WI38 (cell line): ENCODE results near the gene NLGN4X.

ENCODE experiments used
- H3K4me3 ChIP-seq: 2 replicates; pipeline ENCODE4 v1.5.1; 2011; ENCODE audit warnings: low read depth, mild to moderate bottlenecking, control low read depth, low read length
- TF ChIP-seq, protein P1 (sequence below): IDR thresholded peaks from 2 replicates; pipeline ENCODE4 v1.5.1; 2012; ENCODE audit warnings: low read depth, mild to moderate bottlenecking, control low read depth, low read length

NLGN4X gene

DNA sequence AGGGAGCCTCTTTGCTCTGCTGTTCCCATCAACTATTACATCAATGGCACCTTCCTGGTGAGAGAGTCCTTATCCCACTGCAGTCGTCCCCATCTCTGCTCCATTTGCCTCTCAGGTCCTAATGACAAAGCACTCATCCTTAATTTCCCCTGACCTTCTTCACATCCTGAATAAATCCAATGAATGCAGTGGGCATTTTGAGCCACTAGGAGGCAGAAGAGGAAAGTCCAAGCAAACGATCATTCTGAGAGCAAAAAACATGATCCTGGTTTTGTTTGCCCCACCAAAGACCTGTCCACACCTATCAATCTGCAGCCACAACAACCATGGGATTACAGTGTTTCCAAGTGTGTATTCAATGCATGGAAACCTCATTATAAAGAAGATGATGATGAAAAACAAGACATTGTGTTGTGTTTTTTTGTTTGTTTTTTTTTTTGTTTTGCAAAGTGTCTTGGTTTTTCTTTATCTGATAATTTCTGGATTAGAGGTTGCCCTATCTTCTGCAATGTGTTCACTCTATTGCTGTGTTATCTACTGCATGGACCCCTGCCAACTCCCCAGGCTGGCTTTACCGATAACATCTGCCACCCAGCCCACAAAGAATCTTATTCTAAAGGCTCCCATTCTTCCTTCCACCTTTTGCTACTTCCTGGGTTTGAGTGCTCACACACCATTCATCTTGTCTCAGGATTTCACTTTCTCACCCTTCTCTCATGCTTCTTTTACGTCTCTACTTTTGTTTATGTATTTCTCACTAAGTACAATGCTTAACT, 207.2 kb downstream of the NLGN4X start:
- TF ChIP-seq, protein P1, sequence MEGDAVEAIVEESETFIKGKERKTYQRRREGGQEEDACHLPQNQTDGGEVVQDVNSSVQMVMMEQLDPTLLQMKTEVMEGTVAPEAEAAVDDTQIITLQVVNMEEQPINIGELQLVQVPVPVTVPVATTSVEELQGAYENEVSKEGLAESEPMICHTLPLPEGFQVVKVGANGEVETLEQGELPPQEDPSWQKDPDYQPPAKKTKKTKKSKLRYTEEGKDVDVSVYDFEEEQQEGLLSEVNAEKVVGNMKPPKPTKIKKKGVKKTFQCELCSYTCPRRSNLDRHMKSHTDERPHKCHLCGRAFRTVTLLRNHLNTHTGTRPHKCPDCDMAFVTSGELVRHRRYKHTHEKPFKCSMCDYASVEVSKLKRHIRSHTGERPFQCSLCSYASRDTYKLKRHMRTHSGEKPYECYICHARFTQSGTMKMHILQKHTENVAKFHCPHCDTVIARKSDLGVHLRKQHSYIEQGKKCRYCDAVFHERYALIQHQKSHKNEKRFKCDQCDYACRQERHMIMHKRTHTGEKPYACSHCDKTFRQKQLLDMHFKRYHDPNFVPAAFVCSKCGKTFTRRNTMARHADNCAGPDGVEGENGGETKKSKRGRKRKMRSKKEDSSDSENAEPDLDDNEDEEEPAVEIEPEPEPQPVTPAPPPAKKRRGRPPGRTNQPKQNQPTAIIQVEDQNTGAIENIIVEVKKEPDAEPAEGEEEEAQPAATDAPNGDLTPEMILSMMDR: 0 out of 2 replicates have a peak, but pooled peaks have one; percentile 17

DNA sequence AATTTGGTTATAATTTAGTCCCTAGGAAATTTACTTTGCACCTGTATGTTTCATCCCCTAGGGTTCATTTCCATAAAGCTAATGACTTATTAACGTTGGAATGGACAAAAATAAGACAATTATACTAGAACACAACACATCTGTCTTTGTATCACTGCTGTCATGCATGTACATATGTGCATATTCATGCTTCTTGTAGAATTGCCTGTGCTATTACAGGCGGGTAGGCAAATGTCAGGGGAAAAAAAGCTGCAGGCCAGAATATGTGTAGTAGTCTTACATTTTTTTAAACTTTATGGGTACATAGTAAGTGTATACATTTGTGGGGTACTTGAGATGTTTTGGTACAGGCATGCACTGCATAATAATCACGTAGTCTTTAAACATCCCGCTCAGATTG, 209.6 kb downstream of the NLGN4X start:
- no peak overlapping the region for H3K4me3 ChIP-seq
- TF ChIP-seq, protein P1: no peak

More for the DNA sequence above, 207.2 kb downstream of the NLGN4X start:
- no peak overlapping the region for H3K4me3 ChIP-seq

DNA sequence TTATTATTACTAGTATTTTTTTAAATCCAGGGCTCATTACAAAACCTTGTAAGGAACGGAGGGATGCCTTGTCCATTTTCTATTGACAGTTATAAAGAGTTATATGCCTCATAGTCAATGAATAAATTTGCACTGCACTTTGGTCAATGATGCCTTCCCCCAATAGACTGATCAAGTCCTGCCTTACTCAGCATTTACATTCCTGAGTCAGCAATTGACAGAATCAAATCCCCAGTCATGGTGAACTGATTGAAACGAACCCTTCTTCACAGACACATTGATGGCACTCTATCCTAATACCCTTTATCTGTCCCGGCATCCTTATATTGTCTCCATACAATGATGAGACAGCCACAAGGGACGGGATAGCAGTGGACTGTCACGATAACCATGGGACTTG, 213.2 kb downstream of the NLGN4X start:
- H3K4me3 ChIP-seq: no peak overlapping the region
- TF ChIP-seq, protein P1: no peak

DNA sequence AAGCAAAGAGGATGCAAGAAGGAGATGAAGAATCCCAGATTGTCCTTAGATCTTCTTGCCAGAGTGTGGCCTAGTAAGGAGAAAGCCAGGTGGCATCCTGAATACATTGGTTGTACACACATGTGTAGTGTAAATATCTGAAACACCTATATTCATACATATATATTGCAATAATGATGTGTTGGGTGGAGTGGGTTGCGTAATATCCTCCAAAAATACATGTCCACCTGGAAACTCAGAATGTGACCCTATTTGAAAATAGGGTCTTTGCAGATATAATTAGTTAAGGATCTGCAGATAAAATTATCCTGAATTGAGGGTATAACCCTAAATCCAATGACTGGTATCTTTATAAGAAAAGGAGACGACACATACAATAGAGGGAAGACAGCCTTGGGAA, 216.3 kb downstream of the NLGN4X start:
- H3K4me3 ChIP-seq: no peak overlapping the region
- TF ChIP-seq, protein P1: no peak

DNA sequence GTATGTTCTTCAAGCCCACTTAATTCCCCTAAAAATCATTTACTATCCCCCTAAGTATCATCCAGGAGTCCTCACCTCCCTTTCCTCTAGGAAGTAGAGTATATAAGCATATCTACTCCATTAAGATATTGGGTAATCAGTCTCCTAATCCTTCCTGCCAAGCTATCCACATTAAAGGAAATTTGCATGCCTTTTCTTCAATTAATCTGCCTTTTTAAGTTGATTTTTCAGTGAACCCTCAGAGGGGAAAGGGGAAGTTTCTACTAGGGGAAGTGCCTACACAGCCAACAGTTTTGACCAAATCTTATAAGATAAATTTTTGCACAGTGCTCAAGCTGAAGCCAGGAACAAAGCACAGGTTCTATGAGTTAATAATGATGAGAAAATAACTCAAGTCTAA, 222.8 kb downstream of the NLGN4X start:
- H3K4me3 ChIP-seq: no peak overlapping the region
- TF ChIP-seq, protein P1: no peak

DNA sequence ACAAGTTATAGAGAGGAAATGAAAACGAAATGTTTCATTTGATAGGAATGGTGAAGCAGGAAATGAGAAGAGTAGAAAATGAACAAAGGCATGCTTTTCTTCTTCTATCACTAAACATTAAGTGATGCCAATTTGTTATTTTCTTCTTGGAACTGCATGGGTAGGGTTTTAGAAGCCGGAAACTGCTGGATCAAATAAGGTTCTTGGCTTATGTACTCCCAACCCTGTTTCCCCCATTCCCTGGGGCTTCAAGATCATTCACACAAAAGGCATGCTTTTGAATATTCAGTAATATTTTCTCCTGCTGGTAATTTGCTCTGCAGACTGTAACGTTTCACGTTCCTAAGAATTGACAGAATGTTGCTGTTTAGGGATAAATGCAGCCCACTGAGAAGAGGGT, 224.1 kb downstream of the NLGN4X start:
- TF ChIP-seq, protein P1: no peak
- no peak overlapping the region for H3K4me3 ChIP-seq

DNA sequence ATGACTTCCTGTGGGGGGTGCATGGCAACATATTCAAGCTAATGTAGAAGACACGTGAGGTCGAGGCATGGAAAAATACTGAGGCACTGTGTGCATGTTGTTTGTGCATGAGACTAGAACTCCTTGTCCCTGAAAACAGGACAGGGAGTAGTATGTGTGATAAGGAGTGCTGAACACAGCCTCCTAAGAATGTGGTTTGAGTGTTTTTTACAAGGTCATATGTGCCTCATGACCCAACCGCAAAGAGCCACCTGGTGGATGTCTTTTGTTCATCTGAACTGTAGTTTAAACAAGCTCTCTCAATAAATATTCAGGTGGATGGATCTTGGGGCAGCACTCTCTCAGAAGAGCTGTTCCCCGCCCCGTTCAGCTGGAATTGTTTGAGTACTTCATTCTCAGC, 226.6 kb downstream of the NLGN4X start:
- TF ChIP-seq, protein P1: no peak
- H3K4me3 ChIP-seq: no peak overlapping the region
